GM12878 (cell line): ENCODE data around the gene SSBP2.

Source experiments
- CBX5 ChIP-seq: sonication (generic); IDR thresholded peaks from 2 replicates; pipeline ENCODE4 v1.6.1; 2016; ENCODE audit warnings: low read depth, moderate library complexity, mild to moderate bottlenecking, inconsistent platforms
- DPF2 ChIP-seq: fragments of 450-650 bp; IDR thresholded peaks from 2 replicates; pipeline ENCODE4 v1.6.1; 2017; ENCODE audit warnings: mild to moderate bottlenecking
- EZH2 ChIP-seq: IDR thresholded peaks from 2 replicates; pipeline ENCODE4 v1.6.1; 2012; ENCODE audit warnings: low read depth, mild to moderate bottlenecking, control low read depth, inconsistent platforms, low read length, borderline replicate concordance; ENCODE audit not compliant: control insufficient read depth
- NRF1 ChIP-seq: conservative IDR thresholded peaks from 2 replicates; pipeline ENCODE4 v1.6.1; 2011; ENCODE audit warnings: mild to moderate bottlenecking, low read depth, low read length, improper control_type of control experiment
- POLR2A ChIP-seq: IDR thresholded peaks from 2 replicates; pipeline ENCODE4 v1.6.1; 2011; ENCODE audit warnings: low read depth, mild to moderate bottlenecking, low read length
- RUNX3 ChIP-seq: IDR thresholded peaks from 2 replicates; pipeline ENCODE4 v1.6.1; 2012; ENCODE audit warnings: low read length, inconsistent platforms
- SUZ12 ChIP-seq: fragments of 200-600 bp; sonication (generic); IDR thresholded peaks from one replicate; pipeline ENCODE4 v1.6.1; 2018; ENCODE audit warnings: antibody characterized with exemption, mild to moderate bottlenecking; ENCODE audit not compliant: unreplicated experiment
- TF ChIP-seq, protein P1 (sequence below), 3 experiments: IDR thresholded peaks in 2 of 3; conservative IDR thresholded peaks in 1 of 3; 2 replicates each; pipeline ENCODE4 v1.5.1; 2011; ENCODE audit warnings: low read depth in 3 of 3, low read length in 3 of 3, mild to moderate bottlenecking in 3 of 3, control low read depth in 2 of 3, moderate library complexity in 2 of 3, inconsistent platforms in 1 of 3, mixed read lengths in 1 of 3; ENCODE audit not compliant: control insufficient read depth in 2 of 3, insufficient read depth in 1 of 3; ENCODE audit errors: extremely low read depth in 1 of 3
- TF ChIP-seq, protein P2 (sequence below): IDR thresholded peaks from 2 replicates; pipeline ENCODE4 v1.6.1; 2012; ENCODE audit warnings: mild to moderate bottlenecking, low read depth, low read length
- TF ChIP-seq, protein P3 (sequence below): IDR thresholded peaks from 2 replicates; pipeline ENCODE4 v1.6.1; 2011; ENCODE audit warnings: mild to moderate bottlenecking, low read depth, low read length, moderate library complexity; ENCODE audit not compliant: insufficient replicate concordance

DNA sequence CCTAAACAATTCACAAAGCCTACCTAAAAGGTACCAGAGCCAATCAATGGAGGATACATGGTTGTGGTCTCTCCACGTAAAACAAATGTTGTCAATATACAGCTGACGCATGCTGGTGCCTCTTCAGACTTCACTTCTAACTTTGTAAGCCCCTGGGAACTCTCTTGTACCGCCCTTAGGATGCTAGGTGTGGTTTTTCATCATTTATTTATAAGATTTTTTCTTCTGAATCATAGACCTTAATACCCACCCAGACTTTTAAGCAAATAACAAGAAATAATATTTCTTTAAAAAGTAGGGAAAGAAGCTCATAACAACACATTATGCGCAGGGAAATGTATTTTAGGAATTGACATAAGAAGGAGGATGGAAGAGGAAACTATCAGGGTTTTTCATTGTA is 33.0 kb downstream of the SSBP2 start:
- TF ChIP-seq DPF2: no peak
- TF ChIP-seq, protein P1, sequence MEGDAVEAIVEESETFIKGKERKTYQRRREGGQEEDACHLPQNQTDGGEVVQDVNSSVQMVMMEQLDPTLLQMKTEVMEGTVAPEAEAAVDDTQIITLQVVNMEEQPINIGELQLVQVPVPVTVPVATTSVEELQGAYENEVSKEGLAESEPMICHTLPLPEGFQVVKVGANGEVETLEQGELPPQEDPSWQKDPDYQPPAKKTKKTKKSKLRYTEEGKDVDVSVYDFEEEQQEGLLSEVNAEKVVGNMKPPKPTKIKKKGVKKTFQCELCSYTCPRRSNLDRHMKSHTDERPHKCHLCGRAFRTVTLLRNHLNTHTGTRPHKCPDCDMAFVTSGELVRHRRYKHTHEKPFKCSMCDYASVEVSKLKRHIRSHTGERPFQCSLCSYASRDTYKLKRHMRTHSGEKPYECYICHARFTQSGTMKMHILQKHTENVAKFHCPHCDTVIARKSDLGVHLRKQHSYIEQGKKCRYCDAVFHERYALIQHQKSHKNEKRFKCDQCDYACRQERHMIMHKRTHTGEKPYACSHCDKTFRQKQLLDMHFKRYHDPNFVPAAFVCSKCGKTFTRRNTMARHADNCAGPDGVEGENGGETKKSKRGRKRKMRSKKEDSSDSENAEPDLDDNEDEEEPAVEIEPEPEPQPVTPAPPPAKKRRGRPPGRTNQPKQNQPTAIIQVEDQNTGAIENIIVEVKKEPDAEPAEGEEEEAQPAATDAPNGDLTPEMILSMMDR (IDR thresholded peaks at IDR 0.05 in 2 of 3, conservative IDR thresholded peaks at IDR 0.05 in 1 of 3; ENCODE audit: control insufficient read depth in 2 of 3, extremely low read depth in 1 of 3, insufficient read depth in 1 of 3, low read depth in 3 of 3, low read length in 3 of 3): no peak
- TF ChIP-seq NRF1: no peak
- TF ChIP-seq CBX5: no peak
- TF ChIP-seq SUZ12: no peak
- no peak for TF ChIP-seq EZH2
- TF ChIP-seq POLR2A: no peak
- TF ChIP-seq, protein P2, sequence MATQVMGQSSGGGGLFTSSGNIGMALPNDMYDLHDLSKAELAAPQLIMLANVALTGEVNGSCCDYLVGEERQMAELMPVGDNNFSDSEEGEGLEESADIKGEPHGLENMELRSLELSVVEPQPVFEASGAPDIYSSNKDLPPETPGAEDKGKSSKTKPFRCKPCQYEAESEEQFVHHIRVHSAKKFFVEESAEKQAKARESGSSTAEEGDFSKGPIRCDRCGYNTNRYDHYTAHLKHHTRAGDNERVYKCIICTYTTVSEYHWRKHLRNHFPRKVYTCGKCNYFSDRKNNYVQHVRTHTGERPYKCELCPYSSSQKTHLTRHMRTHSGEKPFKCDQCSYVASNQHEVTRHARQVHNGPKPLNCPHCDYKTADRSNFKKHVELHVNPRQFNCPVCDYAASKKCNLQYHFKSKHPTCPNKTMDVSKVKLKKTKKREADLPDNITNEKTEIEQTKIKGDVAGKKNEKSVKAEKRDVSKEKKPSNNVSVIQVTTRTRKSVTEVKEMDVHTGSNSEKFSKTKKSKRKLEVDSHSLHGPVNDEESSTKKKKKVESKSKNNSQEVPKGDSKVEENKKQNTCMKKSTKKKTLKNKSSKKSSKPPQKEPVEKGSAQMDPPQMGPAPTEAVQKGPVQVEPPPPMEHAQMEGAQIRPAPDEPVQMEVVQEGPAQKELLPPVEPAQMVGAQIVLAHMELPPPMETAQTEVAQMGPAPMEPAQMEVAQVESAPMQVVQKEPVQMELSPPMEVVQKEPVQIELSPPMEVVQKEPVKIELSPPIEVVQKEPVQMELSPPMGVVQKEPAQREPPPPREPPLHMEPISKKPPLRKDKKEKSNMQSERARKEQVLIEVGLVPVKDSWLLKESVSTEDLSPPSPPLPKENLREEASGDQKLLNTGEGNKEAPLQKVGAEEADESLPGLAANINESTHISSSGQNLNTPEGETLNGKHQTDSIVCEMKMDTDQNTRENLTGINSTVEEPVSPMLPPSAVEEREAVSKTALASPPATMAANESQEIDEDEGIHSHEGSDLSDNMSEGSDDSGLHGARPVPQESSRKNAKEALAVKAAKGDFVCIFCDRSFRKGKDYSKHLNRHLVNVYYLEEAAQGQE: no peak
- TF ChIP-seq, protein P3, sequence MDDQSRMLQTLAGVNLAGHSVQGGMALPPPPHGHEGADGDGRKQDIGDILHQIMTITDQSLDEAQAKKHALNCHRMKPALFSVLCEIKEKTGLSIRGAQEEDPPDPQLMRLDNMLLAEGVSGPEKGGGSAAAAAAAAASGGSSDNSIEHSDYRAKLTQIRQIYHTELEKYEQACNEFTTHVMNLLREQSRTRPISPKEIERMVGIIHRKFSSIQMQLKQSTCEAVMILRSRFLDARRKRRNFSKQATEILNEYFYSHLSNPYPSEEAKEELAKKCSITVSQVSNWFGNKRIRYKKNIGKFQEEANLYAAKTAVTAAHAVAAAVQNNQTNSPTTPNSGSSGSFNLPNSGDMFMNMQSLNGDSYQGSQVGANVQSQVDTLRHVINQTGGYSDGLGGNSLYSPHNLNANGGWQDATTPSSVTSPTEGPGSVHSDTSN: no peak
- TF ChIP-seq RUNX3: no peak
